HCT116 (cell line): ENCODE measurements around the gene CSK. TPM values are rescaled to one million over a fixed set of nuclear protein-coding genes. Genes with fewer than 3 reads are reported as not detected.

Experiments
- ATAC-seq: fragments of 200-7000 bp; cut with Tn5 transposase; 2 replicates; pipeline ENCODE4 v1.9.1; 2020; ENCODE audit warnings: mild to moderate bottlenecking, moderate library complexity
- BruUV-seq: library from RNA; stranded (reverse); fragments of 400-500 nt; replicated peaks from 2 replicates; lab custom pipeline; 2021; lab: Mats Ljungman, UMichigan
- CTCF ChIA-PET: fragments of 300-600 bp; sonication (Branson Sonifier 250); formaldehyde crosslinking; loops from one replicate; lab custom pipeline; 2021; ENCODE audit warnings: antibody characterized with exemption; lab: Charles Lee
- POLR2A ChIA-PET: fragments of 300-600, 350-600 bp; sonication (Branson Sonifier 250); formaldehyde crosslinking; loops from one replicate; lab custom pipeline; 2021; ENCODE audit warnings: antibody characterized with exemption; lab: Charles Lee
- RAD21 ChIA-PET, 2 experiments: fragments of 300-600 bp; sonication (Branson Sonifier 250); formaldehyde crosslinking; loops; one replicate each; lab custom pipeline; 2023; ENCODE audit warnings: low total read pairs in 2 of 2; ENCODE audit not compliant: uncharacterized antibody in 2 of 2, unreplicated experiment in 2 of 2, low non-redundant PET in 1 of 2; lab: Charles Lee
- DNase-seq: peaks from one replicate; pipeline ENCODE4 v3.0.0-alpha.2; 2010; ENCODE audit warnings: low read depth, low spot score
- H2AFZ ChIP-seq: fragments of 200-600 bp; shearing (Covaris generic), sonication (generic); 2 replicates; pipeline ENCODE4 v1.6.1; 2017; ENCODE audit warnings: low read depth, mixed run types, mixed read lengths, antibody characterized with exemption, low read length; ENCODE audit not compliant: poor library complexity, severe bottlenecking
- H3K27ac ChIP-seq: 2 replicates; pipeline ENCODE4 v1.5.1; 2012; ENCODE audit warnings: low read depth, low read length
- H3K27me3 ChIP-seq: fragments of 200-600 bp; sonication (generic); 2 replicates; pipeline ENCODE4 v1.6.1; 2016; ENCODE audit warnings: mixed run types, low read length, mixed read lengths; ENCODE audit not compliant: insufficient read depth
- H3K36me3 ChIP-seq, 2 experiments: fragments of 200-500 bp in 1 of 2; fragments of 200-600 bp in 1 of 2; sonication (Bioruptor generic) in 1 of 2; sonication (generic) in 1 of 2; 2 replicates each; pipeline versions ENCODE4 v1.5.1 to v1.6.1; 2014 to 2016; ENCODE audit warnings: low read length in 2 of 2, inconsistent platforms in 1 of 2, mixed read lengths in 1 of 2, mixed run types in 1 of 2; ENCODE audit not compliant: insufficient read depth in 2 of 2, control insufficient read depth in 1 of 2
- H3K4me1 ChIP-seq, 2 experiments: fragments of 200-600 bp in 1 of 2; sonication (generic) in 1 of 2; 2 replicates each; pipeline versions ENCODE4 v1.5.1 to v1.6.1; 2012 to 2017; ENCODE audit warnings: low read length in 2 of 2, inconsistent platforms in 1 of 2, mild to moderate bottlenecking in 1 of 2, mixed read lengths in 1 of 2, mixed run types in 1 of 2, moderate library complexity in 1 of 2; ENCODE audit not compliant: insufficient read depth in 2 of 2, control insufficient read depth in 1 of 2
- H3K4me2 ChIP-seq: fragments of 200-600 bp; sonication (generic); 2 replicates; pipeline ENCODE4 v1.6.1; 2017; ENCODE audit warnings: mixed run types, low read length, mixed read lengths
- H3K4me3 ChIP-seq, 2 experiments: fragments of 200-600 bp in 1 of 2; sonication (generic) in 1 of 2; replicated peaks in 1 of 2; 2 replicates each; pipeline ENCODE4 v1.5.1; 2011 to 2016; ENCODE audit warnings: low read length in 2 of 2, control low read depth in 1 of 2, low read depth in 1 of 2, mild to moderate bottlenecking in 1 of 2, mixed read lengths in 1 of 2, mixed run types in 1 of 2
- H3K79me2 ChIP-seq: fragments of 200-600 bp; sonication (generic); 2 replicates; pipeline ENCODE4 v1.6.1; 2017; ENCODE audit warnings: mild to moderate bottlenecking, mixed run types, low read length, moderate library complexity, mixed read lengths; ENCODE audit not compliant: insufficient read depth
- H3K9ac ChIP-seq: fragments of 200-600 bp; sonication (generic); 2 replicates; pipeline ENCODE4 v1.6.1; 2016; ENCODE audit warnings: low read length, mixed read lengths
- H3K9me2 ChIP-seq: fragments of 200-600 bp; sonication (generic), shearing (Covaris generic); 2 replicates; pipeline ENCODE4 v1.6.1; 2017; ENCODE audit warnings: mixed run types, mild to moderate bottlenecking, moderate library complexity; ENCODE audit not compliant: insufficient read depth
- H3K9me3 ChIP-seq, 2 experiments: fragments of 200-500 bp in 1 of 2; fragments of 200-600 bp in 1 of 2; sonication (Bioruptor generic) in 1 of 2; sonication (generic) in 1 of 2; 2 replicates each; pipeline ENCODE4 v1.6.1; 2014 to 2017; ENCODE audit warnings: low read length in 2 of 2, mixed read lengths in 2 of 2, inconsistent platforms in 1 of 2, low read depth in 1 of 2, mild to moderate bottlenecking in 1 of 2, mixed run types in 1 of 2, moderate library complexity in 1 of 2; ENCODE audit not compliant: control insufficient read depth in 1 of 2, insufficient read depth in 1 of 2
- H4K20me1 ChIP-seq: fragments of 200-600 bp; sonication (generic), shearing (Covaris generic); 2 replicates; pipeline ENCODE4 v1.6.1; 2017; ENCODE audit warnings: mixed run types, mild to moderate bottlenecking, moderate library complexity; ENCODE audit not compliant: insufficient read depth
- CEBPB ChIP-seq: IDR thresholded peaks from 2 replicates; pipeline ENCODE4 v1.6.1; 2012; ENCODE audit warnings: low read depth
- CTCF ChIP-seq, 3 experiments: fragments of 200-600 bp in 1 of 3; sonication (generic) in 1 of 3; IDR thresholded peaks in 2 of 3; conservative IDR thresholded peaks in 1 of 3; 2 replicates each; pipeline ENCODE4 v1.5.1; 2012 to 2017; ENCODE audit warnings: low read depth in 2 of 3, low read length in 2 of 3, antibody characterized with exemption in 1 of 3, borderline replicate concordance in 1 of 3, control low read depth in 1 of 3, mild to moderate bottlenecking in 1 of 3, mixed read lengths in 1 of 3, mixed run types in 1 of 3, moderate library complexity in 1 of 3; ENCODE audit not compliant: insufficient read depth in 1 of 3
- EGR1 ChIP-seq: IDR thresholded peaks from 2 replicates; pipeline ENCODE4 v1.6.1; 2012; ENCODE audit warnings: low read depth
- EZH2 ChIP-seq: fragments of 200-600 bp; sonication (generic); IDR thresholded peaks from 2 replicates; pipeline ENCODE4 v1.6.1; 2017; ENCODE audit warnings: antibody characterized with exemption, mixed run types
- EZH2phosphoT487 ChIP-seq: fragments of 200-600 bp; IDR thresholded peaks from 2 replicates; pipeline ENCODE4 v1.6.1; 2018; ENCODE audit warnings: antibody characterized with exemption, borderline replicate concordance
- FOSL1 ChIP-seq: IDR thresholded peaks from 2 replicates; pipeline ENCODE4 v1.6.1; 2012; ENCODE audit warnings: low read depth
- JUND ChIP-seq: IDR thresholded peaks from 2 replicates; pipeline ENCODE4 v1.6.1; 2012
- POLR2A ChIP-seq: IDR thresholded peaks from 2 replicates; pipeline ENCODE4 v1.7.0; 2011; ENCODE audit warnings: borderline replicate concordance; ENCODE audit not compliant: insufficient read depth, insufficient read length; ENCODE audit errors: extremely low read depth
- RAD21 ChIP-seq: IDR thresholded peaks from 2 replicates; pipeline ENCODE4 v1.6.1; 2012; ENCODE audit warnings: low read depth, mild to moderate bottlenecking
- SIN3A ChIP-seq: IDR thresholded peaks from 2 replicates; pipeline ENCODE4 v1.6.1; 2012; ENCODE audit warnings: low read depth
- SP1 ChIP-seq: IDR thresholded peaks from 2 replicates; pipeline ENCODE4 v1.6.1; 2012; ENCODE audit warnings: low read depth
- SRF ChIP-seq: IDR thresholded peaks from 2 replicates; pipeline ENCODE4 v1.6.1; 2012; ENCODE audit warnings: low read depth
- TCF7L2 ChIP-seq: IDR thresholded peaks from 2 replicates; pipeline ENCODE4 v1.7.0; 2011; ENCODE audit warnings: borderline replicate concordance, inconsistent platforms; ENCODE audit not compliant: insufficient read depth, insufficient read length; ENCODE audit errors: extremely low read depth
- YY1 ChIP-seq: IDR thresholded peaks from 2 replicates; pipeline ENCODE4 v1.6.1; 2011; ENCODE audit warnings: low read length, low read depth, moderate library complexity, mild to moderate bottlenecking; ENCODE audit not compliant: insufficient replicate concordance; ENCODE audit errors: extremely low read depth
- ZBTB33 ChIP-seq: IDR thresholded peaks from 2 replicates; pipeline ENCODE4 v1.6.1; 2011; ENCODE audit warnings: mild to moderate bottlenecking, low read length, moderate library complexity; ENCODE audit not compliant: insufficient replicate concordance; ENCODE audit errors: extremely low read depth
- ZFX ChIP-seq: fragments of 450-650 bp; IDR thresholded peaks from 2 replicates; pipeline ENCODE4 v1.6.1; 2017
- ZNF274 ChIP-seq: fragments of 200-500 bp; sonication (Bioruptor generic); IDR thresholded peaks from 2 replicates; pipeline ENCODE4 v1.6.1; 2014; ENCODE audit warnings: mild to moderate bottlenecking, low read depth, low read length, inconsistent platforms
- intact Hi-C: fragments of 100-400 bp; cut with micrococcal nuclease; formaldehyde crosslinking; loops from 2 replicates; pipeline ENCODE4 v1.10.0; 2022
- total RNA-seq: library from RNA; stranded (reverse); gene quantifications from one replicate; pipeline ENCODE4 v1.2.1, GENCODE V29; 2021; ENCODE audit not compliant: unreplicated experiment
- TF ChIP-seq, protein P1 (sequence below): IDR thresholded peaks from 2 replicates; pipeline ENCODE4 v1.6.1; 2012; ENCODE audit warnings: low read depth
- TF ChIP-seq, protein P2 (sequence below): IDR thresholded peaks from 2 replicates; pipeline ENCODE4 v1.6.1; 2012
- TF ChIP-seq, protein P3 (sequence below): IDR thresholded peaks from 2 replicates; pipeline ENCODE4 v1.6.1; 2012

Gene CSK
- total RNA-seq, 1 experiment from 2014 or later, result 72.2 TPM

DNA sequence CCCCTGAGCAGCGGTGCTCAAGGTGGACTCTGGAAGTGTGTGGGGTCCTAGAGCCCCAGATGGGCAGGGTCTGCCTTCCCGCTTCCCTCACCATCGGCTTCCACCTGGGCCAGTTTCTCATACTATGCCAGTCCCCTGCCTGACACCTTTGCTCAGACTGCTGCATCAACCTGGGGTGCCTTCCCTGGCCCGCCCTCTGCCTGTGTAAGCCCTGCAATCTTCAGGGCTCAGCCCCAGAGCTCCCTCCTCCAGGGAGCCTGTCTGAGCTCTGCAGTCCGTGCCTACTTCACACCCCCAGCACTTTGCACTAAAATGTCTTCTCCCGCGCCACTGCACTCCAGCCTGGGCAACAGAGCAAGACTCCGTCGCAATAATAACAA is 13.1 kb downstream of the CSK start:
- H3K79me2 ChIP-seq, result peaks cover 39% of the 10 kb centered on the region
- POLR2A ChIA-PET, result interaction anchor here (1.3 kb wide), 1 partner anchor 334 kb away, joined by 3 read pairs; the partner anchor contains the start of gene UBL7

More for the DNA sequence above, 13.1 kb downstream of the CSK start:
- BruUV-seq, result no TSS peak
- no peak overlapping the region for H3K4me2 ChIP-seq
- ATAC-seq (no peak), DNase-seq (no peak)
- no peak overlapping the region for H2AFZ ChIP-seq
- peaks cover 0 to 7% of the 10 kb centered on the region in 2 experiments; a peak in 3 of 4 replicates for H3K36me3 ChIP-seq
- H4K20me1 ChIP-seq, result peaks cover 9% of the 10 kb centered on the region; the same call in 1 of the 2 replicates
- TF ChIP-seq FOSL1 (no peak), EGR1 (no peak), CTCF (IDR thresholded peaks at IDR 0.05 in 2 of 3, conservative IDR thresholded peaks at IDR 0.05 in 1 of 3; ENCODE audit: borderline replicate concordance in 1 of 3, insufficient read depth in 1 of 3, low read depth in 2 of 3, low read length in 2 of 3) (no peak), POLR2A (no peak), JUND (no peak), CEBPB (no peak), SP1 (no peak), EZH2 (no peak), RAD21 (no peak), SRF (no peak), YY1 (no peak), TCF7L2 (no peak), ZNF274 (no peak), ZBTB33 (no peak), ZFX (no peak), EZH2phosphoT487 (no peak), SIN3A (no peak)
- TF ChIP-seq, protein P1, sequence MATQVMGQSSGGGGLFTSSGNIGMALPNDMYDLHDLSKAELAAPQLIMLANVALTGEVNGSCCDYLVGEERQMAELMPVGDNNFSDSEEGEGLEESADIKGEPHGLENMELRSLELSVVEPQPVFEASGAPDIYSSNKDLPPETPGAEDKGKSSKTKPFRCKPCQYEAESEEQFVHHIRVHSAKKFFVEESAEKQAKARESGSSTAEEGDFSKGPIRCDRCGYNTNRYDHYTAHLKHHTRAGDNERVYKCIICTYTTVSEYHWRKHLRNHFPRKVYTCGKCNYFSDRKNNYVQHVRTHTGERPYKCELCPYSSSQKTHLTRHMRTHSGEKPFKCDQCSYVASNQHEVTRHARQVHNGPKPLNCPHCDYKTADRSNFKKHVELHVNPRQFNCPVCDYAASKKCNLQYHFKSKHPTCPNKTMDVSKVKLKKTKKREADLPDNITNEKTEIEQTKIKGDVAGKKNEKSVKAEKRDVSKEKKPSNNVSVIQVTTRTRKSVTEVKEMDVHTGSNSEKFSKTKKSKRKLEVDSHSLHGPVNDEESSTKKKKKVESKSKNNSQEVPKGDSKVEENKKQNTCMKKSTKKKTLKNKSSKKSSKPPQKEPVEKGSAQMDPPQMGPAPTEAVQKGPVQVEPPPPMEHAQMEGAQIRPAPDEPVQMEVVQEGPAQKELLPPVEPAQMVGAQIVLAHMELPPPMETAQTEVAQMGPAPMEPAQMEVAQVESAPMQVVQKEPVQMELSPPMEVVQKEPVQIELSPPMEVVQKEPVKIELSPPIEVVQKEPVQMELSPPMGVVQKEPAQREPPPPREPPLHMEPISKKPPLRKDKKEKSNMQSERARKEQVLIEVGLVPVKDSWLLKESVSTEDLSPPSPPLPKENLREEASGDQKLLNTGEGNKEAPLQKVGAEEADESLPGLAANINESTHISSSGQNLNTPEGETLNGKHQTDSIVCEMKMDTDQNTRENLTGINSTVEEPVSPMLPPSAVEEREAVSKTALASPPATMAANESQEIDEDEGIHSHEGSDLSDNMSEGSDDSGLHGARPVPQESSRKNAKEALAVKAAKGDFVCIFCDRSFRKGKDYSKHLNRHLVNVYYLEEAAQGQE, result no peak
- TF ChIP-seq, protein P2, sequence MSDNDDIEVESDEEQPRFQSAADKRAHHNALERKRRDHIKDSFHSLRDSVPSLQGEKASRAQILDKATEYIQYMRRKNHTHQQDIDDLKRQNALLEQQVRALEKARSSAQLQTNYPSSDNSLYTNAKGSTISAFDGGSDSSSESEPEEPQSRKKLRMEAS, result no peak
- TF ChIP-seq, protein P3, sequence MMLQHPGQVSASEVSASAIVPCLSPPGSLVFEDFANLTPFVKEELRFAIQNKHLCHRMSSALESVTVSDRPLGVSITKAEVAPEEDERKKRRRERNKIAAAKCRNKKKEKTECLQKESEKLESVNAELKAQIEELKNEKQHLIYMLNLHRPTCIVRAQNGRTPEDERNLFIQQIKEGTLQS, result no peak
- TF ChIP-seq, all 23 proteins: peak for 0
- intact Hi-C loops, result no loop called here
- H3K9me2 ChIP-seq, result no peaks in the 10 kb centered on the region
- H3K4me3 ChIP-seq, result no peak overlapping the region
- H3K4me1 ChIP-seq, result peaks cover 3 to 7% of the 10 kb centered on the region in 2 experiments; a peak in 3 of 4 replicates
- H3K9me3 ChIP-seq, result no peaks in the 10 kb centered on the region
- H3K27me3 ChIP-seq, result no peaks in the 10 kb centered on the region
- CTCF ChIA-PET, result no interaction called here
- H3K27ac ChIP-seq, result no peak overlapping the region
- H3K9ac ChIP-seq, result no peak overlapping the region
- RAD21 ChIA-PET, result no interaction called here
